Neural progenitor cell (in vitro differentiated cells): Measurements from ENCODE around the gene CCDC110. TPM values are rescaled to one million over a fixed set of nuclear protein-coding genes. Genes with fewer than 3 reads are reported as not detected.

Source experiments
- DNase-seq: peaks from one replicate; pipeline ENCODE4 v3.0.0-alpha.2; 2016; ENCODE audit warnings: low spot score
- H2AFZ ChIP-seq: fragments of 200-600 bp; sonication (generic); replicated peaks from 2 replicates; pipeline ENCODE4 v1.6.1; 2016; ENCODE audit warnings: antibody characterized with exemption
- H3F3A ChIP-seq: fragments of 200-600 bp; sonication (generic); 2 replicates; pipeline ENCODE4 v1.6.1; 2016; ENCODE audit warnings: antibody characterized with exemption, low read depth
- H3K27ac ChIP-seq: fragments of 200-600 bp; sonication (generic); 2 replicates; pipeline ENCODE4 v1.5.1; 2016; ENCODE audit warnings: mild to moderate bottlenecking
- H3K27me3 ChIP-seq: fragments of 200-600 bp; sonication (generic); 2 replicates; pipeline ENCODE4 v1.6.1; 2016; ENCODE audit warnings: mild to moderate bottlenecking, moderate library complexity
- H3K36me3 ChIP-seq: fragments of 200-600 bp; sonication (generic); 2 replicates; pipeline ENCODE4 v1.5.1; 2016
- H3K4me1 ChIP-seq: fragments of 200-600 bp; sonication (generic); 2 replicates; pipeline ENCODE4 v1.6.1; 2016; ENCODE audit warnings: mixed run types
- H3K4me2 ChIP-seq: fragments of 200-600 bp; sonication (generic); 2 replicates; pipeline ENCODE4 v1.6.1; 2016
- H3K4me3 ChIP-seq: fragments of 200-600 bp; sonication (generic); 2 replicates; pipeline ENCODE4 v1.5.1; 2016
- H3K79me2 ChIP-seq: fragments of 200-600 bp; sonication (generic); 2 replicates; pipeline ENCODE4 v1.6.1; 2016; ENCODE audit warnings: low read depth
- H3K9ac ChIP-seq: fragments of 200-600 bp; sonication (generic); 2 replicates; pipeline ENCODE4 v1.6.1; 2016
- H3K9me3 ChIP-seq: fragments of 200-600 bp; sonication (generic); 2 replicates; pipeline ENCODE4 v1.5.1; 2016; ENCODE audit warnings: low read depth
- H4K20me1 ChIP-seq: fragments of 200-600 bp; sonication (generic); 2 replicates; pipeline ENCODE4 v1.6.1; 2016; ENCODE audit warnings: low read depth
- H3K27ac Mint-ChIP-seq: 3 replicates; pipeline ENCODE4 v1.8.0; 2021; ENCODE audit warnings: mixed read lengths
- H3K27me3 Mint-ChIP-seq: 2 replicates; pipeline ENCODE4 v1.8.0; 2022; ENCODE audit warnings: low read depth, mild to moderate bottlenecking, inconsistent platforms, moderate library complexity, mixed read lengths; ENCODE audit not compliant: insufficient read depth
- H3K36me3 Mint-ChIP-seq: 3 replicates; pipeline ENCODE4 v1.8.0; 2021; ENCODE audit warnings: mixed read lengths
- H3K4me1 Mint-ChIP-seq: 3 replicates; pipeline ENCODE4 v1.8.0; 2021; ENCODE audit warnings: mixed read lengths
- H3K4me3 Mint-ChIP-seq: 3 replicates; pipeline ENCODE4 v1.8.0; 2021; ENCODE audit warnings: mild to moderate bottlenecking, moderate library complexity, mixed read lengths
- H3K9me3 Mint-ChIP-seq: 3 replicates; pipeline ENCODE4 v1.8.0; 2020; ENCODE audit warnings: mixed read lengths
- EZH2 ChIP-seq: fragments of 200-600 bp; sonication (generic); IDR thresholded peaks from 2 replicates; pipeline ENCODE4 v1.6.1; 2017; ENCODE audit warnings: antibody characterized with exemption, mild to moderate bottlenecking, moderate library complexity
- EZH2phosphoT487 ChIP-seq: fragments of 200-600 bp; sonication (generic); IDR thresholded peaks from 2 replicates; pipeline ENCODE4 v1.6.1; 2017; ENCODE audit warnings: antibody characterized with exemption
- total RNA-seq: library from RNA; depleted of rRNA; stranded (reverse); fragments of >200 nt; gene quantifications from 2 replicates; pipeline ENCODE4 v1.2.3, GENCODE V29; 2015; ENCODE audit warnings: low replicate concordance
- TF ChIP-seq, protein P1 (sequence below): fragments of 200-600 bp; sonication (generic); IDR thresholded peaks from 2 replicates; pipeline ENCODE4 v1.5.1; 2017; ENCODE audit warnings: antibody characterized with exemption, mild to moderate bottlenecking

Gene CCDC110
- total RNA-seq, 1 donor from 2014 or later: 2.0 TPM

GRCh38 chr4:185445209-185445608, 26.3 kb downstream of the CCDC110 start:
- no peak overlapping the region for H3K4me3 Mint-ChIP-seq
- H3K9me3 Mint-ChIP-seq: no peaks in the 10 kb centered on the region
- no peaks in the 10 kb centered on the region for H3K36me3 ChIP-seq
- H3K36me3 Mint-ChIP-seq: no peaks in the 10 kb centered on the region
- TF ChIP-seq EZH2 (no peak), EZH2phosphoT487 (no peak)
- TF ChIP-seq, protein P1, sequence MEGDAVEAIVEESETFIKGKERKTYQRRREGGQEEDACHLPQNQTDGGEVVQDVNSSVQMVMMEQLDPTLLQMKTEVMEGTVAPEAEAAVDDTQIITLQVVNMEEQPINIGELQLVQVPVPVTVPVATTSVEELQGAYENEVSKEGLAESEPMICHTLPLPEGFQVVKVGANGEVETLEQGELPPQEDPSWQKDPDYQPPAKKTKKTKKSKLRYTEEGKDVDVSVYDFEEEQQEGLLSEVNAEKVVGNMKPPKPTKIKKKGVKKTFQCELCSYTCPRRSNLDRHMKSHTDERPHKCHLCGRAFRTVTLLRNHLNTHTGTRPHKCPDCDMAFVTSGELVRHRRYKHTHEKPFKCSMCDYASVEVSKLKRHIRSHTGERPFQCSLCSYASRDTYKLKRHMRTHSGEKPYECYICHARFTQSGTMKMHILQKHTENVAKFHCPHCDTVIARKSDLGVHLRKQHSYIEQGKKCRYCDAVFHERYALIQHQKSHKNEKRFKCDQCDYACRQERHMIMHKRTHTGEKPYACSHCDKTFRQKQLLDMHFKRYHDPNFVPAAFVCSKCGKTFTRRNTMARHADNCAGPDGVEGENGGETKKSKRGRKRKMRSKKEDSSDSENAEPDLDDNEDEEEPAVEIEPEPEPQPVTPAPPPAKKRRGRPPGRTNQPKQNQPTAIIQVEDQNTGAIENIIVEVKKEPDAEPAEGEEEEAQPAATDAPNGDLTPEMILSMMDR: no peak
- H2AFZ ChIP-seq: no peak overlapping the region
- H4K20me1 ChIP-seq: no peaks in the 10 kb centered on the region
- H3K27ac ChIP-seq: no peak overlapping the region
- no peaks in the 10 kb centered on the region for H3K27me3 Mint-ChIP-seq
- DNase-seq: no peak
- H3K9me3 ChIP-seq: no peaks in the 10 kb centered on the region
- no peak overlapping the region for H3K4me3 ChIP-seq
- H3F3A ChIP-seq: peaks cover under 1% of the 10 kb centered on the region
- no peaks in the 10 kb centered on the region for H3K4me1 ChIP-seq
- no peaks in the 10 kb centered on the region for H3K79me2 ChIP-seq
- H3K27ac Mint-ChIP-seq: no peak overlapping the region
- H3K9ac ChIP-seq: no peak overlapping the region
- H3K27me3 ChIP-seq: no peaks in the 10 kb centered on the region
- H3K4me1 Mint-ChIP-seq: no peaks in the 10 kb centered on the region
- H3K4me2 ChIP-seq: no peak overlapping the region

DNA sequence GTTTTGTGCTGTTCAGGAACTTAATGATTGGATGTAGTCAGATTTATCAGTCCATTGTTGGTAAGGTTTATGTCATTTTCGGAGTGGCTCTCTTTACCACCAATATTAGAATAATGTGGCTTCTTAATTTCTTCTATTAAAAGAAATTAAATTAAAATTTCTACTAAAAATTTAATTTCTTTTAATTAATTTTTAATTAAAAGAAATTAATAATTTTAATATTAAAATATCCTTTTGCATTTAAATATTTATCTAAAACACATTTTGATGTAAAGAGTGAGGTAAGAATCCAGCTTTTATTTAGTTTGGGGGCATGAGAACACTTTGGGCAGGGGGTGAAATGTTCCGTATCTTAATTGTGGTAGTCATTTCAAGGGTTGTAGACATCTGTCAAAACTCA, 30.1 kb downstream of the CCDC110 start:
- Mint-ChIP-seq H3K4me1 (no peaks in the 10 kb centered on the region), H3K27me3 (no peaks in the 10 kb centered on the region), H3K9me3 (no peaks in the 10 kb centered on the region), H3K27ac (no peak overlapping the region), H3K36me3 (no peaks in the 10 kb centered on the region), H3K4me3 (no peak overlapping the region)
- H2AFZ ChIP-seq: no peak overlapping the region
- TF ChIP-seq, protein P1: no peak
- TF ChIP-seq EZH2phosphoT487: no peak
- no peak for TF ChIP-seq EZH2
- H3K4me2 ChIP-seq: no peak overlapping the region
- H3K4me3 ChIP-seq: no peak overlapping the region
- DNase-seq: no peak
- H3K4me1 ChIP-seq: no peaks in the 10 kb centered on the region
- no peaks in the 10 kb centered on the region for H3K27me3 ChIP-seq
- no peak overlapping the region for H3K9ac ChIP-seq
- no peaks in the 10 kb centered on the region for H3K36me3 ChIP-seq
- no peaks in the 10 kb centered on the region for H3K9me3 ChIP-seq
- no peak overlapping the region for H3K27ac ChIP-seq
- no peaks in the 10 kb centered on the region for H4K20me1 ChIP-seq
- H3F3A ChIP-seq: peaks cover 3% of the 10 kb centered on the region
- no peaks in the 10 kb centered on the region for H3K79me2 ChIP-seq

DNA sequence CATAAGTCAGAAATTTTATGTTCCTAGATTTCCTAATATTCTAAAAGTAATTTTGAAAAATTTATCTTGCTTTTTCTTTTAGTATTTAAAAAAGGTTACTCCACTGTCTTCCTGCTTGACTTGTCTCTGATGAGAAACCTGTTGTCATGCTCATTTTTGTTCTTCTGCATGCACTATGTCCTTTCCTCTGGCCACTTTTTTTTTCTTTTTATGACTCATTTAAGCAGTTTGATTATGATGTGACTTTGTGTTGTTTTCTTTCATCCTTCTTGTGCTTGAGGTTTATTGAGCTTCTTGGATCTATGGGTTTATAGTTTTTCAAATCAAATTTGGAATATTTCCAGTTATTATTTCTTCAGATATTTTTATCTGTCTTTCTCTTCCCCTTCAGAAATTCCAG, 33.7 kb downstream of the CCDC110 start:
- no peak overlapping the region for H3K27ac ChIP-seq
- no peak overlapping the region for H3K9ac ChIP-seq
- Mint-ChIP-seq H3K27ac (no peak overlapping the region), H3K4me3 (no peak overlapping the region), H3K9me3 (no peaks in the 10 kb centered on the region), H3K36me3 (no peaks in the 10 kb centered on the region), H3K4me1 (no peaks in the 10 kb centered on the region), H3K27me3 (no peaks in the 10 kb centered on the region)
- no peaks in the 10 kb centered on the region for H4K20me1 ChIP-seq
- H3K4me2 ChIP-seq: no peak overlapping the region
- no peaks in the 10 kb centered on the region for H3K36me3 ChIP-seq
- peaks cover 3% of the 10 kb centered on the region for H3F3A ChIP-seq
- H3K27me3 ChIP-seq: no peaks in the 10 kb centered on the region
- DNase-seq: no peak
- no peaks in the 10 kb centered on the region for H3K4me1 ChIP-seq
- H2AFZ ChIP-seq: no peak overlapping the region
- no peak overlapping the region for H3K4me3 ChIP-seq
- no peaks in the 10 kb centered on the region for H3K9me3 ChIP-seq
- no peaks in the 10 kb centered on the region for H3K79me2 ChIP-seq
- TF ChIP-seq EZH2: no peak
- TF ChIP-seq EZH2phosphoT487: no peak
- TF ChIP-seq, protein P1: no peak

DNA sequence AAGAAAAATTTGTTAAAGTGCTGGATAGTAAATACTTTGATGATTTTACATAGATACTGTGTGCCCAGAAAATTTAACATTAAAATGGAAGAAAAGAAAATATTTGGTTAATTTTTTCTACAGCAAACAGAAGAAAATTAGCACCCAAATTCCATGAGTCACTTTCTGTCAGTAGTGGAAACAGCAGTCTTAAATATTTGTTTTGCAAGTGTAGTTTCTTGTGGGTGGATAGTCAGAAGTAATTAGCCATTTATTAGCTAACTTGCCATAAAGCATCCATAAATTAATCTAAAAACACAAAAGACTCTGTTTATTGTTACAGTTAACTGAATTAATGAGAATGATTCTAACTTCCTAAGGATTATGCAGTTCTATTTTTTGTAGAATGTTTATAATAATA, 36.1 kb downstream of the CCDC110 start:
- Histone ChIP-seq H4K20me1 (no peaks in the 10 kb centered on the region), H3K4me2 (no peak overlapping the region), H3F3A (peaks cover 3% of the 10 kb centered on the region), H3K9ac (no peak overlapping the region), H3K27me3 (no peaks in the 10 kb centered on the region), H3K79me2 (no peaks in the 10 kb centered on the region), H3K27ac (no peak overlapping the region), H3K36me3 (no peaks in the 10 kb centered on the region), H2AFZ (no peak overlapping the region), H3K9me3 (no peaks in the 10 kb centered on the region), H3K4me1 (no peaks in the 10 kb centered on the region), H3K4me3 (no peak overlapping the region)
- DNase-seq: no peak
- no peak overlapping the region for H3K27ac Mint-ChIP-seq
- TF ChIP-seq EZH2: no peak
- TF ChIP-seq EZH2phosphoT487: no peak
- TF ChIP-seq, protein P1: no peak
- H3K27me3 Mint-ChIP-seq: no peaks in the 10 kb centered on the region
- no peaks in the 10 kb centered on the region for H3K9me3 Mint-ChIP-seq
- no peaks in the 10 kb centered on the region for H3K36me3 Mint-ChIP-seq
- no peak overlapping the region for H3K4me3 Mint-ChIP-seq
- no peaks in the 10 kb centered on the region for H3K4me1 Mint-ChIP-seq
